ENCODE results near the gene ATF7.

ATF7 gene

DNA sequence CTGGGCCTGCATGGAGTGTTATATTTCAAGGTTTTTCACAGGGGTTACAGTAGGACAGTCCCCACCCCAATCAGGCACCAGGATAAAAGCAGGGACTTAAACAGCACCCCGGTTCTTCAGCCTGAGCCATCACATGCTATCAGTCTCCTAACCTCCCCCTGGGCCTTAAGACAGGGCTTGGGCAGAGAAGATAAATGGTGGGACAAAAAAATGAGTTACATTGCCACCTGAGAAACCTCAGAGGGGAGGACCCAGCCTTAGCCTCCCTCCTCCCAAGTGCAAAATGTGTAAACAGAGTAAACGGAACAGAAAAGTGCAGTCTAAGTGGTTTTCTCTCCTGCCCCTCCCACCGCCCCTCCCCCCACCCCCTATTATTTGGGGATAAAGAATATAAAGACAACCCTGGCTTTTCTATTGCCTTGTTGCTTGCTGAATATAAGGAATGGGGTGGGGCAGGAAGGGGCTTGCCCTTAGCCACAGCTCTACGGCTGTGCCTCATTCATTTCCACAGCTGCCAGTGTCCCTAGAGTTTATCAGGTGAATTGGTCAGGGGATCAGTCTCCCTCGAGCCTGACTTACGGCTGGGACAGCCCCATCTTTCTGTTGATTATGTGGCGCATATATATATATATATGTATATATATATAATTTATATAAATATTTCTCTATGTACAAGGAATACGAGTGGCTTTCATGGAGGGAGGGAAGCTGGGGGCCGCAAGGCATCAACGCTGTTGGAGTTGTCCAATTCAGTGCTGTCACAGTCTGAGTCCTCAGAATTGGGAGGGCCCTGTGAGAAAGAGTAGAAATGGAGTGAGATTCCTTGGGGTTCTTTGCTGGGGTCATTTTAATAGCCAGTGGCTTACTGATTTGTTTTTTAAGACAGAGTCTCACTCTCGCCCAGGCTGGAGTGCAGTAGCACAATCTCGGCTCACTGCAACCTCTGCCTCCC lies 145.4 kb downstream of the ATF7 start:
- no peak for DNase-seq

DNA sequence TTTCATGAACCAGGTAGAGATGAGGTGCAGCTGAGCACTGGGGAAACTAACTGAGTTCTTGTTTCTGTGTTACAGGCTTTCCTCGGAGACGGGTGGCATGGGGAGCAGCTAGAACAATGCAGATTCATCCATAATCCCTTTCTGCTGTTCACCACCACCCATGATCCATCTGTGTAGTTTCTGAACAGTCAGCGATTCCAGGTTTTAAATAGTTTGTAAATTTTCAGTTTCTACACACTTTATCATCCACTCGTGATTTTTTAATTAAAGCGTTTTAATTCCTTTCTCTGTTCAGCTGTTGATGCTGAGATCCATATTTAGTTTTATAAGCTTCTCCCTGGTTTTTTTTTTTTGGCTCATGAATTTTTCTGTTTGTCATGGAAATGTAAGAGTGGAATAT lies 146.9 kb downstream of the ATF7 start:
- no peak for DNase-seq

DNA sequence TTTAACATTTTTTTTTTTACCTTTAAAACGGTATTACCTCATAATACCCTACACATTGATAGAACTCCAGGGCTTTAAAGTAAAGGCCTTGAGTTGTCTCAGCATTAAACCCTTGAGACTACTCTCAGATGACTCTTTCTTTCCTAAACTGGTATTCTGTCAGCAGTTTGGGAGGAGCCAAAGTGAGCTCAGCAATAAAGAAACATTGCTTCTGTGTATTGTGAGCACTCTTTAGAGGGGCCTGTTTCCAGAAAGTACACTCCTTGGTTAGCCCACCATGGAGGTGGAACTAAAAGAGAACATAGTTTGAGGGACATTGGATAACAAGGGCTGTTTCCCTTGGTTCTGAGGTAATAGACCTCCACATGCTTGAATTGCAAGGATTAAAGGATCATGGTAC lies 147.3 kb downstream of the ATF7 start:
- no peak for DNase-seq

DNA sequence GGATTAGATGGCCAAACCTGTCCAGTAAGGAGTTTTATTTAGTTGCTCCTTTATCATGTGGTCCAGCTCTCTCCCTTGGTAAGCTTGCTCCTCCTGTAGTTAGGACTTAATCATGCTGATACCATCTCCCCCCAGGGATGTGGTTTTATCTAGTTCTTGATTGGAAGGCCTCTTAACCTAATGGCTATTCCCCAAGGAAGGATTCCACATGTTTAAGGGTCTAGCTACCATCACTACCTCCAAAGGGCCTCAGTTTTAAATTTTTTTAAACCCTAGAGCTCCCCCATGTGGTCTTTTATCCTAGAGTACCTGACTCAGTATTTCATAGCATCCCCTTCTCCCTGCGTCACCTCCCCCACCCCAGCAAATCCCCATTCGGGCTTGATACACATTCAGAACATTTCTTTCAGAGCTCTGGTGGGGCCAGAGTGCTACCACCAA lies 149.4 kb downstream of the ATF7 start:
- DNase-seq = peak in 1 of 2 donors; percentile 43

DNA sequence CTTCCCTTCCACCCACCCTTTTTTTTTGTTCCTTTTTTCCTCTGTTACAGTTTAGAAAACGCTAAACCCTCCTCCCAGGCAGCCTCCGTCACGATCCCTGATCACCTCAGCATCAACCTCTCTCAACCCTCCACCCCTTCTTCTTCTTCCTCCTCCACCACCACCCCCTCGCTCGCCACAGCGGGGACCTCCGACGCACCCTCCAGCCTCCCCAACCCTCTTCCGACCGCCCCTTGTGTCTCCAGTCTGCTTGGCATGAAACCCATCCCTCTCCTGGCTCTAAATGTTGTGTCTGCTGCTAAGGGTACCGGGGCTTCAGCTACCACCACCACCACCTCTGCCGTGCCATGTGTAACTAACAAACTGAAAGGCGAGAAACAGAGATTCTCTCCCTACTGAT lies 151.4 kb downstream of the ATF7 start:
- no peak for DNase-seq

DNA sequence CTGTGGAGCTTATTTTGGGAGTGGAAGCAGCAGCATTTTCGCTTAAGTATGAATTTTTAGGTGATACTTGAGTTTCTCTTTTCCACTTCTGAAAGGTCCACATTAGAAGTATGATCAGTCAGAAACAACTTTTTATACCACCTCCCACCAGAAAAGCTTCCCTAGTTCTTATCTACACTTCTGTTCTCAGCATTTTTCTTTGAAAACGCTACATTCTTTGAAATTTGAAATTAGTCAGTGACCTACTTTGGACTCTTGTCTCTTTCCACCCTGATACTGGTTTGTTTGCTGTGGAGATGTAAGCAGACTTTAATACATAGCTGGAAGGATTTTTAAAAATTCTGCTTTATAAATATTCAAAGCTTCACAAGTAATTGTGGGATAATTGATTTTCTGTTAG lies 152.1 kb downstream of the ATF7 start:
- no peak for DNase-seq

DNA sequence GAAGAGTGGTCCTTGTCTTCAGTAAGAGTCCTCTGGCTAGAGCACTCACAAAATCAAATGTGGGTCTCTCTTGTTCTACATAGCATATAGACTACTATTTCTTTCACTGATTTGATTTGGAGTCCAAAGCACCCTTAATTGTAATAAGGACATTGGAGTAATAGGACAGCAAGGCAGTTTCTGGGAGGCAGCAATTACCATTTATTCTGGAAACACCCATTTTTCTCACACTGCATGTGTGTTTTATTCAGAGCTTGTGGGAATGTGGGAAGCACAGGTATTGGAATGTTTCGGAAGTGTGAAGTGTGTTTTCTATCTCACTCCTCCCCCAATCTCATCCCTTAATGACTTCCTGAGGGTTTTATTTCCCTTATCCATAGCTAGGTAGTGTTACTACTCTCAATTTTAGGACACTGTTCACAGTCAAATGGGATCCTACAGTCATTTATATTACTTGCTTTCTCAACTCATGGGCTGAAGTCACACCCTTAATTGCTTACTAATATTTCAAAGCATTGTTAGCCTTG lies 154.1 kb downstream of the ATF7 start:
- DNase-seq = no peak

DNA sequence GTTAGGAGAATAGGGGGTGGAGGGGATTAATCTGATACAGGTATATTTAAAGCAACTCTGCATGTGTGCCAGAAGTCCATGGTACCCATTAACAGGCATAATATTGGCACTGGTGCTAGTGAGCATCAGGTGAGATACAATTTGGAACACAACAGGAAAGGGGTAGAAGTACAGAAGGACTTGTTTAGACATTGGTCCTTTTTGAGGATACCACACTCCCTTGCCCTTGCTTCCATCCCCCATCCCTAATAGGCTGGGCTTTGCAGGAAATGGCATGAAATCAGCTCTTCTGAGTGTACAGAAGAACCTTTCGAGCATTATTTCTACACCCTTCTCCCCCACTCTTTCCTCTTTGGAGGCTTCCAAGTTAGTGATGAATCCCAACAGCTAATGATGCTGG lies 157.9 kb downstream of the ATF7 start:
- DNase-seq = no peak

DNA sequence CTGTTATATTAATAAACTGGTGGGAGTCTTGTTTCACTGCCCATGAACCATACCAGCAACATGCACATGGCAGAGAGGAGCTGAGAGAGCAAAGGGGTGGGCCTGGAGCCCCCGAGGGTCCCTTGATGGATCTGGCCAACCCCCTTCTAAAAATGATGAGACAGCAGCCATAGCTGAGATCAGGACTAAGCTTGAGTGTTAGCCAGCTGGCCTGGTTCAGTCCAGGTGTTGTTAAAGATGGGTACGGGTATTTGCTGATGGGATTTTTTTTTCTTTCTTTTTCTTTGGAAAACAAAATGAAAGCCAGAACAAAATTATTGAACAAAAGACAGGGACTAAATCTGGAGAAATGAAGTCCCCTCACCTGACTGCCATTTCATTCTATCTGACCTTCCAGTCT lies 158.3 kb downstream of the ATF7 start:
- no peak for DNase-seq

DNA sequence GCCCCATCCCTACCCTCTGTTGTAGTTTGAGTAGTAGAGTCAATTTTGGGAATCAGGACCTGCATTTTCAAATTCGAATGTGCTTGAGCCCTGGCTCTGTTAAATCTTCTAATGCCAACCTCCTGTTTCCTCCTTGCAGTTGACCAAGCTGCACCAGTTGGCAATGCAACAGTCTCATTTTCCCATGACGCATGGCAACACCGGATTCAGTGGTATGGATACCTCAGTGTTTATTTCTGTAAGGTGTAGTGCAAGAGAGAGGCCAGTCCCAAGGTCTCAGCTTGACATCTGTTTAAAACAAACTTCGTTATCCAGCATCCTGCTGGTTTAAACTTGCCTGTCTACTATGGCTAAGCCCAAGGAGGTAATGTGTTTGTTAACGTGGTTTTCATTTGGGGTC lies 159.1 kb downstream of the ATF7 start:
- no peak for DNase-seq

DNA sequence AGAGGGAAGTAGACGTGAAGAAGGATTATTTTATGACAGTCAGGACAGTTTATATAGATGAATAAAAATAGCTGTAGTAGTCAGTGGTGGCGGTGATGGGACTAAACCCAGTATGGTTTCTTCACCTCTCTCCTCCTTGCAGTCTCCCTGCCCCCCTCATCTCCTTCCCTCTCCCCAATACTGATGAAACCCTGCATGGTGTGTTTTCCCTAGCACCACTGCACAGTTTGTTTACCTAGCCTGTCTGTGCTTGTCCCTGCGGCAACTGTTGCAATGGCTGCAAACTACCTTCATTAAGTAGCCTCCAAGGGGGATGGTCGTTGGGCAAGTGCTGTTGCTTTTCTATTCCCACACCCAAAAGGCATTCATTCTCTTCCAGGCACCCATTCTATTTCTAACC lies 159.5 kb downstream of the ATF7 start:
- no peak for DNase-seq

DNA sequence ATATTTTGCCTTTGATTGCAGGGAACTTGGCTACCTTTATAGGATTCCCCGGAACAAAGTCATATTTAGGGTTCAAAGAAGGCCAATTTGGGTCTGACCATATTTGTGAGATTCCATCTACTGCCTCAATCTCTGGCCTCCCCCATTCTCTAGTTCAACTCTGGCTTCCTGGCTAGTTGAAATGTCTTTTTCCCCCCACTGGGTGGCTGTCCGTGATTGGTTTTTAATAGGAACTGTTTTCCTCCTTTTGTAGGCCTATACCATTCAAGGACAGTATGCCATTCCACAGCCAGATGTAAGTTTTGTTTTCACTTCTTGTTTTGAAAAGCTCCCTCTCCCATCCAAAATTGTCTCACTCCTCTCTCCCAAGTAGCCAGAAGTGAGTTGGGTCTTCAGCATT lies 160.5 kb downstream of the ATF7 start:
- DNase-seq = no peak

DNA sequence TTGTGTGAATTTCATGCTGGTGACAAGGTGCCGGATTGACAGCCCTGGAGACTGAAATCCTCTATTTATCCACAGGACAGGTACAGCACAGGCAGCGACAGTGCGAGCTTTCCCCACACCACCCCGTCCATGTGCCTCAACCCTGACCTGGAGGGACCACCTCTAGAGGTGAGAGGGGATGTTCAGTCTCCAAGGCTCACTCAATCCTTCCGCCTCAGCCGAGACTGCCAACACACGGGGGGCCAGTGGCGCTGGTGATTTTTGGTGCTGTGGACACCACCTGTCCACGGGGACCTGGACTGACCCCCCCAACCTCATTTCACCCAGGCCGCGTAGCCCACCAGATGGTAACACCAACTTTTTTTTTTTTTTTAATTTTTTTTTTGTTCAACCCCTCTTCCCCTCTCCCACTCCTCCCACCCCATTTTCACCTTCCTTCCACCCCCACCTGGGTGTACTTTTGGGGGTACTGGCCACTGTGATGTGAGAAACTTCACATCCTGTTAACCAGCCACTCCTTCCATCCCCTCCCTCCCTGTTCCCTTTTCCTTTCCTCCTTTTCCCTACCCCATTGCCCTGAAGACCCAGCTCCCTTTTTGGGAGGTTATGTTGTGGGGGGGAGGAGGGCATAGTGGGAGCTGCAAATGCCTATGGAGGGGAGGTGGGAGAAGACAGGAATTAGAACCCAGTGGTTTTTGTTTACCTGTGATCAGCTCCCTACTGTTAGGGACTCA lies 161.3 kb downstream of the ATF7 start:
- DNase-seq = no peak

DNA sequence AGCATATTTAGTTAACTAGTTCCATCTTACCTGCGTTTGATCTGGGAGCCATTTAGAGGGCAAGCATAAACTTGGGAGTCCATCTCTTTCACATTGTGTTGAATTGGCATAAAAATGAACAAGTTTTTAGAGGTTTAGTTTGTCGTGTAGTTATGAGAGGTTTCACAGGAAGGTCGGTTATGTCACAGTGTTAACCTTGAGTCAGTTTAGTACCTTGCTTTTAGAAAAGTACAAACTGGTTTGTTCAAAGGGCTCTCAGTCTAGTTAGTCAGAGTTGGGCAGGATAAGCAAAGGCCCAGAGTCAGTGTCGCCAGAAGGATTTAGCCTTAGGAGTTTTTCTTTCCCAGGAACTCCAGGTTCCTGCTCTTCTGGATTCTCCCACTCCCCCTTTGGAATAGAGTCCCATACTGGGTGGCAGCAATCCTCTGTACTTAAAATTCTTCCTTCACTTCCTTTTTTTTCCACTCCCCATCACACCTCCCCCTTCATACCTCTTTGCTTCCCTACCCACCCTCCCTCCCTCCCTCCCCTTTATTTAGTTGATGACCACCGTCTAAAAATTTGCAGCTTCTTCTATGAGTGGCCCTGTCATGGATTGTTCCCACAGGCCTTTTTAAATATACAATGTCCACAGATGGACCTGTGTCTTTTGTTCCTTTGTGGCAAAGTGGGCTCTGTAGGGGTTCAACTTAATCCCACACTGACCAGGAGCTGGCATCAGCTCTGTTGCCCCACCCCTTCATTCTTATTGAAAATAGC lies 162.2 kb downstream of the ATF7 start:
- no peak for DNase-seq

DNA sequence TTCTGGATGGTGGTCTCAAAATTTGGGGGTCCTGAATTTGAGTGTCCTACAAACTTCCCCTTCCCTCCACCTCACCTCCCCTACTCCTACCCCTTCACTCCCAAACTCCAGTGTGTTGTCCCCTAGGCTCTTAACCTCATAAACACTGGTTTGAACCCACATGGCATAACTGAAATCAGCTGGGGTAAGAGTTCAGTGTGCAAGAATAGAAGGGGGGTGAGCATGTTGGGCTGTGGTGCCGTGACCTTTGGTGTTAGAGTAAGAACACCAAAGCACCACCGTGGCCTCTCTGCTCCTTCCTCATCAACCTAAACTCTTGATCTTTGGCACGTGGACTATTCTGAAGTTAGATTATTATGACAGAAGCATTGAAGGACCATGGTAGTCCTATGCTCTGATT lies 163.2 kb downstream of the ATF7 start:
- DNase-seq = no peak

DNA sequence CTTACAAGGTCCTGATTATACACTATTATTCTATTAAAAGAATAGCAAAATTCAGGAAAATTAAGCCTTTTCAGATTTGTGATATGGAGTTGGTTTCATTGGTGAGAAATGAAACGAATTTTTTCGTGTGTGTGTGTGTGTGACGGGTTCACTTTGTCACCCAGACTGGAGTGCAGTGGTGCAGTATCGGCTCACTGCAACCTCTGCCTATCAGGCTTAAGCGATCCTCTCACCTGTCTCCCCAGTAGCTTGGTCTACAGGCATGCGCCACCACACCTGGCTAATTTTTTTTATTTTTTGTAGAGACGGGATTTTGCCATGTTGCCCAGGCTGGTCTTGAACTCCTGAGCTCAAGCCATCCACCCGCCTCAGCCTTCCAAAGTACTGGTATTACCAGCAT lies 164.6 kb downstream of the ATF7 start:
- no peak for DNase-seq

DNA sequence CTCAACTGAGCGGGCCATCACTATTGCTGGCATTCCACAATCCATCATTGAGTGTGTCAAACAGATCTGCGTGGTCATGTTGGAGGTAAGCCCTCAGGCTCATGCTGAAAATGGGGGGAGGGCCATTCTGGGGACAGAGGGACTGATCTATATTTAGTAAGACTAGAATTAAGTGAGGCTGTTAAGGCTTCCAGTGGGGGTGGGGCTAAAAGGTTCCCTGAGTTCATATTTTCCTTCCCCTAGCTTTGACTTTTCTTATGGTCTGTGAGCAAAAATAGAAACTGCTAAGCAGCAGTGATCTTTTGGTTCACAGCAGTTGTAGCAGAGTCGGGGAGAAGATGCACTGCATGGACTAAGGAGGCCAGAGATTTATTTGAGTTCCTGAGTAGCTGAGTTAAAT lies 165.1 kb downstream of the ATF7 start:
- DNase-seq = no peak

DNA sequence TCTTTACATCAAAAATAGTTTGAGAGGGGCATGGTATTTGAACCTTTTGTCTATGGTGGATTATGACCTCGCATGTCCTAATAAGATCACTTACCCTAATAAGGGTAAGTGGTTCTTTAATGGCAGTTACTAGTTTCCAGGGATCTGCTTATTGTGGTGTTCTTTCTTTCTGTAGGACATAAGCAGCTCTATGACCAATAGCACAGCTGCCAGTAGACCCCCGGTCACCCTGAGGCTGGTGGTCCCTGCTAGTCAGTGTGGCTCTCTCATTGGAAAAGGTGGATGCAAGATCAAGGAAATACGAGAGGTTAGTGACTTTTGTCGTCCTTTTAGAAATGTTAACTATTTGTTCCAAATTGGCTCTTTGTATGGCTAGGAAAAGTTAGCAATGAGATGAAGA lies 167.1 kb downstream of the ATF7 start:
- no peak for DNase-seq

All from CD4-positive, alpha-beta T cell treated with Interferon alpha-2 for 1 hour (primary cell).